Right lobe of liver (tissue), 6 donors: ENCODE data around the gene ARFGAP1. TPM values are rescaled to one million over a fixed set of nuclear protein-coding genes. Genes with fewer than 3 reads are reported as not detected.

Experiments
- ATAC-seq, 4 donors: fragments of 200-7000 bp; cut with Tn5 transposase; one replicate each; pipeline ENCODE4 v1.9.1; 2020; ENCODE audit warnings: mild to moderate bottlenecking in 4 of 4, moderate library complexity in 4 of 4
- DNase-seq, 3 donors: peaks; one replicate each; pipeline ENCODE4 v3.0.0-alpha.2; 2020
- H3K27ac ChIP-seq, 3 donors: fragments of 200-600 bp; one replicate each; pipeline ENCODE4 v1.8.0; 2022
- H3K27me3 ChIP-seq, 2 donors: fragments of 200-600 bp; one replicate each; pipeline ENCODE4 v1.8.0; 2022
- H3K36me3 ChIP-seq, 4 donors: fragments of 200-600 bp; sonication (generic) in 1 of 4; one replicate each; pipeline versions ENCODE4 v1.5.1 to v1.8.0; 2017 to 2022; ENCODE audit warnings: control low read depth in 1 of 4
- H3K4me1 ChIP-seq, 4 donors: fragments of 200-600 bp; sonication (generic) in 1 of 4; one replicate each; pipeline versions ENCODE4 v1.5.1 to v1.8.0; 2017 to 2022; ENCODE audit warnings: control low read depth in 1 of 4
- H3K4me3 ChIP-seq, 3 donors: fragments of 200-600 bp; one replicate each; pipeline ENCODE4 v1.8.0; 2022
- H3K9me3 ChIP-seq, 4 donors: fragments of 200-600 bp; sonication (generic) in 1 of 4; one replicate each; pipeline versions ENCODE4 v1.5.1 to v1.8.0; 2017 to 2022; ENCODE audit warnings: control low read depth in 1 of 4
- CTCF ChIP-seq, 4 donors: fragments of 200-600 bp in 3 of 4; fragments of 450-650 bp in 1 of 4; IDR thresholded peaks; one replicate each; pipeline versions ENCODE4 v1.5.1 to v1.8.0; 2016 to 2022; ENCODE audit warnings: antibody characterized with exemption in 4 of 4, mild to moderate bottlenecking in 2 of 4
- POLR2A ChIP-seq: fragments of 450-650 bp; IDR thresholded peaks from one replicate; pipeline ENCODE4 v1.6.1; 2017; ENCODE audit warnings: antibody characterized with exemption, mild to moderate bottlenecking
- WGBS: methylation state at CpG from one replicate; pipeline ENCODE4 v1.1.6; 2018; ENCODE audit warnings: low coverage, low lambda C conversion rate; ENCODE audit not compliant: insufficient coverage; ENCODE audit errors: missing lambda C conversion rate; 5-methylcytosine and 5-hydroxymethylcytosine counted together
- intact Hi-C, 2 donors: fragments of 100-400 bp; cut with DNase I; formaldehyde crosslinking; loops; one replicate each; pipeline versions ENCODE4 v1.11.2 to v1.14.1; 2022
- total RNA-seq, 6 experiments: library from RNA; depleted of rRNA in 2 of 6; stranded (reverse); fragments of >200 nt in 2 of 6; fragmentation: NEBNext Ultra II Directional in 3 of 6; extraction: Animal tissue kit (Norgen Biotek cat#: 25700) in 3 of 6; gene quantifications; one replicate each; pipeline versions ENCODE4 v1.1.0 to v1.2.4, GENCODE V29; 2016 to 2023
- donor health status: DM: no; HTN: yes; CAD: no.
- donor health status: DM: no; HTN: no; CAD: no.
- donor health status: DM: no; HTN: no; CAD: no.
- donor health status: DM: no; HTN: yes; CAD: no.
- donor health status: DM: no; HTN: yes; CAD: no.

ARFGAP1 gene
- total RNA-seq, 6 experiments from 2014 or later: 17.4 to 42.8 (median 29.5) TPM

GRCh38 chr20:63306673-63307537, 34.3 kb downstream of the ARFGAP1 start:
- Histone ChIP-seq H3K9me3 (no peaks in the 10 kb centered on the region), H3K4me1 (no peaks in the 10 kb centered on the region), H3K36me3 (no peaks in the 10 kb centered on the region), H3K27ac (no peak overlapping the region), H3K27me3 (no peaks in the 10 kb centered on the region), H3K4me3 (no peak overlapping the region)
- DNase-seq (no peak), ATAC-seq (no peak)
- 40% methylated on average over 1 of the region's 35 CpGs for WGBS
- TF ChIP-seq CTCF (IDR thresholded peaks at IDR 0.05) (no peak), POLR2A (no peak)
- intact Hi-C loops: loop anchor here in 1 of 2 donors (5.0 kb wide), 1 partner anchor 75 kb away; no protein-coding TSS in a partner anchor

- TF ChIP-seq POLR2A (no peak), CTCF (IDR thresholded peaks at IDR 0.05) (no peak)
- ATAC-seq (no peak), DNase-seq (no peak)
- Histone ChIP-seq H3K4me3 (no peak overlapping the region), H3K27me3 (no peaks in the 10 kb centered on the region), H3K4me1 (no peaks in the 10 kb centered on the region), H3K36me3 (no peaks in the 10 kb centered on the region), H3K9me3 (no peaks in the 10 kb centered on the region), H3K27ac (no peak overlapping the region)
- WGBS: 40% methylated on average over 4 of the region's 23 CpGs
- intact Hi-C loops: loop anchor here in 1 of 2 donors (5.0 kb wide), 1 partner anchor 75 kb away; no protein-coding TSS in a partner anchor
Measured at GRCh38 chr20:63307538-63308217, 35.1 kb downstream of the ARFGAP1 start.

GRCh38 chr20:63308218-63308911, 35.8 kb downstream of the ARFGAP1 start:
- Histone ChIP-seq H3K36me3 (no peaks in the 10 kb centered on the region), H3K4me1 (no peaks in the 10 kb centered on the region), H3K27me3 (no peaks in the 10 kb centered on the region), H3K9me3 (no peaks in the 10 kb centered on the region), H3K27ac (no peak overlapping the region), H3K4me3 (no peak overlapping the region)
- ATAC-seq (no peak), DNase-seq (no peak)
- intact Hi-C loops: loop anchor here in 1 of 2 donors (5.0 kb wide), 1 partner anchor 74 kb away; no protein-coding TSS in a partner anchor
- TF ChIP-seq CTCF (IDR thresholded peaks at IDR 0.05) (no peak), POLR2A (no peak)
- WGBS: 39% methylated on average over 4 of the region's 30 CpGs

GRCh38 chr20:63309261-63310071, 36.9 kb downstream of the ARFGAP1 start:
- Histone ChIP-seq H3K27ac (no peak overlapping the region), H3K4me3 (no peak overlapping the region), H3K36me3 (no peaks in the 10 kb centered on the region), H3K27me3 (no peaks in the 10 kb centered on the region), H3K9me3 (no peaks in the 10 kb centered on the region), H3K4me1 (no peaks in the 10 kb centered on the region)
- ATAC-seq: peak; percentile 50 to 76 (median 69)
- DNase-seq: peak in 2 of 3 donors; percentile 52 to 62
- TF ChIP-seq CTCF (IDR thresholded peaks at IDR 0.05) (peak; percentile 77 to 83 (median 79)), POLR2A (no peak)
- intact Hi-C loops: loop anchor here (5.0 kb wide), 1 partner anchor 73 kb away; no protein-coding TSS in a partner anchor
- WGBS: 53% methylated on average over 4 of the region's 35 CpGs
